Measurements from ENCODE around the gene SOX21. TPM values are rescaled to one million over a fixed set of nuclear protein-coding genes. Genes with fewer than 3 reads are reported as not detected.

Gene SOX21
- total and polyA plus RNA-seq, 2 experiments from 2014 or later, result 1.7 to 3.5 TPM

DNA sequence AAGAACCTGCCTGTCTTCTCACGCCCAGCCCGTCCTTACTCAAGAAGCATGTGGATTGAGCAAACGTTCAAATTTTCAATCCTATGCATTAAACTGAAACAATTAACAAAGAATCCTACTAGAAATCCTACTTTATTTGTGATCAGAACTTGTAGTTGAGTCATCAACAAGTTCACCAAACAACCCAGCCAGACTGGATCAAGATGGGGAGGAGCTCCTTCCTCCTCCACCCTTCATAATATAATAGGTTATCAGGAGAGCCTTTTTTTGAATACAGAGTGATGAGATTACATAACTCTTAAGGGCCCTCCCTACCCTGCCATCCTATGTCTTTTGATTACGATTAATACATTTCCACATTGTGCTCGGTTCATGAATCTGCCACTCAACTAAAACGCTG is 32.7 kb downstream of the SOX21 start (continued):
- TF ChIP-seq, protein P1, sequence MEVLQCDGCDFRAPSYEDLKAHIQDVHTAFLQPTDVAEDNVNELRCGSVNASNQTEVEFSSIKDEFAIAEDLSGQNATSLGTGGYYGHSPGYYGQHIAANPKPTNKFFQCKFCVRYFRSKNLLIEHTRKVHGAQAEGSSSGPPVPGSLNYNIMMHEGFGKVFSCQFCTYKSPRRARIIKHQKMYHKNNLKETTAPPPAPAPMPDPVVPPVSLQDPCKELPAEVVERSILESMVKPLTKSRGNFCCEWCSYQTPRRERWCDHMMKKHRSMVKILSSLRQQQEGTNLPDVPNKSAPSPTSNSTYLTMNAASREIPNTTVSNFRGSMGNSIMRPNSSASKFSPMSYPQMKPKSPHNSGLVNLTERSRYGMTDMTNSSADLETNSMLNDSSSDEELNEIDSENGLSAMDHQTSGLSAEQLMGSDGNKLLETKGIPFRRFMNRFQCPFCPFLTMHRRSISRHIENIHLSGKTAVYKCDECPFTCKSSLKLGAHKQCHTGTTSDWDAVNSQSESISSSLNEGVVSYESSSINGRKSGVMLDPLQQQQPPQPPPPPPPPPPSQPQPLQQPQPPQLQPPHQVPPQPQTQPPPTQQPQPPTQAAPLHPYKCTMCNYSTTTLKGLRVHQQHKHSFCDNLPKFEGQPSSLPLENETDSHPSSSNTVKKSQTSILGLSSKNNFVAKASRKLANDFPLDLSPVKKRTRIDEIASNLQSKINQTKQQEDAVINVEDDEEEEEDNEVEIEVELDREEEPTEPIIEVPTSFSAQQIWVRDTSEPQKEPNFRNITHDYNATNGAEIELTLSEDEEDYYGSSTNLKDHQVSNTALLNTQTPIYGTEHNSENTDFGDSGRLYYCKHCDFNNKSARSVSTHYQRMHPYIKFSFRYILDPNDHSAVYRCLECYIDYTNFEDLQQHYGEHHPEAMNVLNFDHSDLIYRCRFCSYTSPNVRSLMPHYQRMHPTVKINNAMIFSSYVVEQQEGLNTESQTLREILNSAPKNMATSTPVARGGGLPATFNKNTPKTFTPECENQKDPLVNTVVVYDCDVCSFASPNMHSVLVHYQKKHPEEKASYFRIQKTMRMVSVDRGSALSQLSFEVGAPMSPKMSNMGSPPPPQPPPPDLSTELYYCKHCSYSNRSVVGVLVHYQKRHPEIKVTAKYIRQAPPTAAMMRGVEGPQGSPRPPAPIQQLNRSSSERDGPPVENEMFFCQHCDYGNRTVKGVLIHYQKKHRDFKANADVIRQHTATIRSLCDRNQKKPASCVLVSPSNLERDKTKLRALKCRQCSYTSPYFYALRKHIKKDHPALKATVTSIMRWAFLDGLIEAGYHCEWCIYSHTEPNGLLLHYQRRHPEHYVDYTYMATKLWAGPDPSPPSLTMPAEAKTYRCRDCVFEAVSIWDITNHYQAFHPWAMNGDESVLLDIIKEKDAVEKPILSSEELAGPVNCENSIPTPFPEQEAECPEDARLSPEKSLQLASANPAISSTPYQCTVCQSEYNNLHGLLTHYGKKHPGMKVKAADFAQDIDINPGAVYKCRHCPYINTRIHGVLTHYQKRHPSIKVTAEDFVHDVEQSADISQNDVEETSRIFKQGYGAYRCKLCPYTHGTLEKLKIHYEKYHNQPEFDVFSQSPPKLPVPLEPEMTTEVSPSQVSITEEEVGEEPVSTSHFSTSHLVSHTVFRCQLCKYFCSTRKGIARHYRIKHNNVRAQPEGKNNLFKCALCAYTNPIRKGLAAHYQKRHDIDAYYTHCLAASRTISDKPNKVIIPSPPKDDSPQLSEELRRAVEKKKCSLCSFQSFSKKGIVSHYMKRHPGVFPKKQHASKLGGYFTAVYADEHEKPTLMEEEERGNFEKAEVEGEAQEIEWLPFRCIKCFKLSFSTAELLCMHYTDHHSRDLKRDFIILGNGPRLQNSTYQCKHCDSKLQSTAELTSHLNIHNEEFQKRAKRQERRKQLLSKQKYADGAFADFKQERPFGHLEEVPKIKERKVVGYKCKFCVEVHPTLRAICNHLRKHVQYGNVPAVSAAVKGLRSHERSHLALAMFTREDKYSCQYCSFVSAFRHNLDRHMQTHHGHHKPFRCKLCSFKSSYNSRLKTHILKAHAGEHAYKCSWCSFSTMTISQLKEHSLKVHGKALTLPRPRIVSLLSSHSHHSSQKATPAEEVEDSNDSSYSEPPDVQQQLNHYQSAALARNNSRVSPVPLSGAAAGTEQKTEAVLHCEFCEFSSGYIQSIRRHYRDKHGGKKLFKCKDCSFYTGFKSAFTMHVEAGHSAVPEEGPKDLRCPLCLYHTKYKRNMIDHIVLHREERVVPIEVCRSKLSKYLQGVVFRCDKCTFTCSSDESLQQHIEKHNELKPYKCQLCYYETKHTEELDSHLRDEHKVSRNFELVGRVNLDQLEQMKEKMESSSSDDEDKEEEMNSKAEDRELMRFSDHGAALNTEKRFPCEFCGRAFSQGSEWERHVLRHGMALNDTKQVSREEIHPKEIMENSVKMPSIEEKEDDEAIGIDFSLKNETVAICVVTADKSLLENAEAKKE (CRISPR knock-in tag; IDR thresholded peaks at IDR 0.05), result no peak
- TF ChIP-seq, protein P2, sequence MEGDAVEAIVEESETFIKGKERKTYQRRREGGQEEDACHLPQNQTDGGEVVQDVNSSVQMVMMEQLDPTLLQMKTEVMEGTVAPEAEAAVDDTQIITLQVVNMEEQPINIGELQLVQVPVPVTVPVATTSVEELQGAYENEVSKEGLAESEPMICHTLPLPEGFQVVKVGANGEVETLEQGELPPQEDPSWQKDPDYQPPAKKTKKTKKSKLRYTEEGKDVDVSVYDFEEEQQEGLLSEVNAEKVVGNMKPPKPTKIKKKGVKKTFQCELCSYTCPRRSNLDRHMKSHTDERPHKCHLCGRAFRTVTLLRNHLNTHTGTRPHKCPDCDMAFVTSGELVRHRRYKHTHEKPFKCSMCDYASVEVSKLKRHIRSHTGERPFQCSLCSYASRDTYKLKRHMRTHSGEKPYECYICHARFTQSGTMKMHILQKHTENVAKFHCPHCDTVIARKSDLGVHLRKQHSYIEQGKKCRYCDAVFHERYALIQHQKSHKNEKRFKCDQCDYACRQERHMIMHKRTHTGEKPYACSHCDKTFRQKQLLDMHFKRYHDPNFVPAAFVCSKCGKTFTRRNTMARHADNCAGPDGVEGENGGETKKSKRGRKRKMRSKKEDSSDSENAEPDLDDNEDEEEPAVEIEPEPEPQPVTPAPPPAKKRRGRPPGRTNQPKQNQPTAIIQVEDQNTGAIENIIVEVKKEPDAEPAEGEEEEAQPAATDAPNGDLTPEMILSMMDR (conservative IDR thresholded peaks at IDR 0.05; ENCODE audit: low read depth in 2 of 2), result no peak
- TF ChIP-seq, protein P3, sequence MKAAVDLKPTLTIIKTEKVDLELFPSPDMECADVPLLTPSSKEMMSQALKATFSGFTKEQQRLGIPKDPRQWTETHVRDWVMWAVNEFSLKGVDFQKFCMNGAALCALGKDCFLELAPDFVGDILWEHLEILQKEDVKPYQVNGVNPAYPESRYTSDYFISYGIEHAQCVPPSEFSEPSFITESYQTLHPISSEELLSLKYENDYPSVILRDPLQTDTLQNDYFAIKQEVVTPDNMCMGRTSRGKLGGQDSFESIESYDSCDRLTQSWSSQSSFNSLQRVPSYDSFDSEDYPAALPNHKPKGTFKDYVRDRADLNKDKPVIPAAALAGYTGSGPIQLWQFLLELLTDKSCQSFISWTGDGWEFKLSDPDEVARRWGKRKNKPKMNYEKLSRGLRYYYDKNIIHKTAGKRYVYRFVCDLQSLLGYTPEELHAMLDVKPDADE (IDR thresholded peaks at IDR 0.05), result no peak
- TF ChIP-seq CREB1 (CRISPR knock-in tag; IDR thresholded peaks at IDR 0.05; ENCODE audit: low read depth) (no peak), ZNF331 (CRISPR knock-in tag; IDR thresholded peaks at IDR 0.05; ENCODE audit: low read depth) (no peak), POLR2AphosphoS5 (IDR thresholded peaks at IDR 0.05; ENCODE audit: low read depth) (no peak), EZH2phosphoT487 (IDR thresholded peaks at IDR 0.05; ENCODE audit: unreplicated experiment) (no peak), STAT1 (IDR thresholded peaks at IDR 0.05; ENCODE audit: unreplicated experiment) (no peak), NANOG (IDR thresholded peaks at IDR 0.05; ENCODE audit: borderline replicate concordance) (no peak)

All from GM23338 (cell line).